ENCODE results near the gene CCSER1.

- TF ChIP-seq CTCF (IDR thresholded peaks at IDR 0.05) (no peak), EP300 (IDR thresholded peaks at IDR 0.05) (no peak), POLR2A (IDR thresholded peaks at IDR 0.05) (no peak)
Observed at GRCh38 chr4:91243132-91243531, 1115.9 kb downstream of the CCSER1 start.
